Activated CD4-positive, alpha-beta T cell treated with anti-CD3 and anti-CD28 coated beads, Interleukin-2, amount 50 U/mL, for 4 hours (primary cell): ENCODE measurements around the gene WNT7B.

ENCODE experiments used
- DNase-seq, 2 experiments: peaks; one replicate each; pipeline ENCODE4 v3.0.0-alpha.2; 2020

Gene WNT7B

GRCh38 chr22:45949258-45949870 is 27.6 kb downstream of the WNT7B start:
- no peak for DNase-seq

DNA sequence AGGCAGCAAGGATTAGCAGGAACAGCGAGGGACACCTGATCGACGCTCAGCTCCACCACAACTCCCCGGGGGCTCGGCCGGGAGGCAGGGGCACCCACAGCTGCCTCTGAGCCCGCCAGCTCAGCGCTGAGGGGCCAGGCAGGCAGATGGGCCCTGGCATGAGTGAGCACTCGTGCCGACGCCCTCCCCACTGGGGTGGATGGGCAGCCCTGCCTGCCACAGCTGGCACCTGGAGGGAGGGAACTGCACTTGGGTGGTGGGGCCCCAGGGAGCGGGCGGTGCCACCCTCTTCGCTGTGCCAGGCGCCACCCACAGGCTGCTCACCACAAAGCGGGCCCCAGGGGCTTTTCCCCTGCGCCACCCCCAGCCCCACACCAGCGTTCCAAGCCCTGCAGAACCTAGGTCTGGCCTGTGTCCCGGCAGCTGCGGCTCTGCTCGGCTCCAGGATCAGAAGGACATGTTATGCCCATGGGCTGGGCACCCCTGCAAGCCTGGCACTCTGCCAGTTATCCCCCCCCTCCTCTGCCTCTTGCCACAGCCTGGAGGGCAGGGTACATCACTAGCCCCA is 28.8 kb downstream of the WNT7B start:
- DNase-seq: no peak

DNA sequence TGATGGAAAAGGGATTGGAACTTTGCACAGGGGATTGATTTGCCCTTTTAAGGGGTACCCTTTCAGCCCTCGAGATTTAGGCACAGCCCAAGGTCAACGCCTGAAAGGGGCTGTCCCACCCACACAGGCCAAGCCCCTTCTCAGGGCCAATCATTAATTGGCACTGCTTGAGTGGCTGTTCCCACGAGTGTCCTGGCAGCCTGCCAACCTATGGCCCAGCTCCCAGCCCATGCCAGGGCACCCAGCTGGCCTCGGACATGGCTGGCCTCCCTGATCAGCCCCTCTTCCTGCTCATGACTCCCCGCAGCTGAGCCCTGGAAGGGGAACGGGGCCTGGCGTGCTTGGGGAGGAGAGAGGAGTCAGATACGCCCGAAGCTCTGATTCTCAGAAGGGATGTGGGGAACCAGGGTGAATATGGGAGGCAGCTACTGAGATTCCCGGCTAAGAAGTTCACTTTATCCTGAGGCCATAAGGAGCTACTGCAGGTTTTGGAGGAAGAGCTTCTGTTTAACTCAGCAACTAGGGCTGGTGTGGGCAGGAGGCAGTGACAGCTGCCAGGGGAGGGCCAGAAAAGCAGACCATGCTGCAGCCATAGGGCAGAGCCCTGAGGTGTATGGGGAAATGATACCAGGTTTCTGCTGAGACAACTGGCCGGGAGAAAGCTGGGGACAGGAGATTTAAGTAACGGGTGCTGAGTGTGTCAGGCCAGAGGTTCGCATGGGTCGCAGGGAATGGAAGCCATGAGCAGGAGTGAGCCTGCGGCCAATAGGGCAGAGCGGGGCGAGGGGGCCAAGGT is 30.0 kb downstream of the WNT7B start:
- DNase-seq: no peak

GRCh38 chr22:45945621-45946106 is 31.3 kb downstream of the WNT7B start:
- DNase-seq: no peak

- DNase-seq: no peak
Measured at GRCh38 chr22:45942787-45943493, 34.0 kb downstream of the WNT7B start.

- no peak for DNase-seq
Measured at GRCh38 chr22:45942344-45942743, 34.6 kb downstream of the WNT7B start.

- DNase-seq: no peak
Measured at GRCh38 chr22:45938913-45939312, 38.0 kb downstream of the WNT7B start.

GRCh38 chr22:45937960-45938359 is 39.0 kb downstream of the WNT7B start:
- DNase-seq: no peak

GRCh38 chr22:45935573-45935972 is 41.4 kb downstream of the WNT7B start:
- DNase-seq: no peak

DNA sequence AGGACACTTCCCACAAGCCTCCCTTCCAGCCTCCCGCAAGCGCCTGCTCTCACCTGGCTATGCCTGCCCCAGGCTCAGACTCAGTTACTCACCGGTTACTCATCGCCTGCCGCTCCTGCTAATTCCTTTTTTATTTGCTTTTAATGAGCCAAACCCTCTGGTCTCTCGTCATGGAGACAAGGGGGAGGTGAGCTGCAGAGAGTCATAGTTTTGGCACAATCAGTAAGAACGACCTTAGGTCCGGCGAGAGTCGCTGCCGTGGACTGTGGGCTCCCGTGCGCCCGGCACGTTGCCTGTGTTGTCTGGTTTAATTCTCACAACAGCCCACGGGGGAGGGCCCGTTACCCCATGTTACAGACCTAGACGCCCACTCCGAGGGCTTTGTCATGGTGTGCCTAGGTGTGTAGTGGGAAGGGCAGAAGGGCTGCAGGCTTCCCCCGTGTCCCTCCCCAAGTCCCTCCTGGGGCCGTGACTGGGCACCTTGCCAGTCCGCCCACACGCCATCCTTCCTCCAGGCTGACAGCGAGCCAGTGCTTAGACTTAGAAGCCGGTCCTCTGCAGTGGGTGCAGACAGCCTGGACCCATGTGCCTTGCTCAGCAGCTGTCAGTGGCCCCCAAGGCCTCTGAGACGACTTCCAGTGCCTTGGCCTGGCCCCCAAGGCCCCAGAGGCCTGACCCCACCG is 42.2 kb downstream of the WNT7B start:
- DNase-seq: no peak

DNA sequence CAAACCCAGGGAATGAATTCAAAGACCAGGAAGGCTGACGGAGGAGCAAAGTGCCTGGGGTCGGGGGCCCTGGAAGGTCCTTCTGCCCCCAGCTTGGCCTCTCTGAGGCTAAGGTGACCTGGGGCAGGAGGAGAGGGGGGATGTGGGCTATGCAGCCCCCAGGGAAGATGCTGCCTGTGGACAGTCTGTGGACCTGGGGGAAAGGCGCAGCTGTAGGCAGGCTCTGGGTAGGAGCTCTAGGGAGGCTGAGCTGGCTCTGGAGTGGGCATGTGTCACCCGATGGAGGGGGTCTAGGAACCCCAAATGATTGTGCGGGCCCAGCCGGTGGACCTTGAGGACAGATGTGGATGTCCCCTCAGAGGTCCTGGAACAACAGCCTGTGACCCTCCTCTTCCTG is 42.8 kb downstream of the WNT7B start:
- DNase-seq: no peak

DNA sequence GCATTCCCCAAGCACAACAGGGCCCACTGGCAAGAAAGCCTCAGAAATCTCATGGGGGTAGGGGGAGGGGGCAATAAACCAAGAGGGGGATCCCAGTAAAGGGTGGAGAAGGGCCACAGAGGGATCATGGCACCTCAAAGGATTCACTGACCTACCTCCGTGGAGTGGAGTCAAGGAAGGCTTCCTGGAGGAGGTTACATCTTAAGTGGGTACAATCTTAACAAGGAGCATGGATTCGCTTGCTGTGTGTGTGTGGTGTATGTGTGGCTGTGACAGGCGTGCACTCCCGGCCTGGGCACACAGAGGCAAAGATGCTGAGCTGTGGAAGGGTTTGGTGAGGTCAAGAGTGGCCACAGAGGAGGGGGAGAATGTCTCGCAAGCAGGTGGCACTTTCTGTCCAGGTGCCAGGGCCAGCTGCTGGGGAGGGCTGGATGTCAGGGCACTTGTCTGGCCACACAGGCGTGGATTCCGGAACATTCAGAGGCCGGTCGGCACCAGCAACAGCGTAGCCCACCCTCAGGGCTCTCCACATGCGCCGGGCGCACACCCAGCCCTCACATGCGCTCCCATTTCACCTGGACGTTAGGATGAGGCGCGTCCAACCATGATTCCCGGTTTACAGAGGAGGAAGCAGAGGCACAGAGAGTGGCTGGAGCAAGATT is 43.3 kb downstream of the WNT7B start:
- DNase-seq: no peak

DNA sequence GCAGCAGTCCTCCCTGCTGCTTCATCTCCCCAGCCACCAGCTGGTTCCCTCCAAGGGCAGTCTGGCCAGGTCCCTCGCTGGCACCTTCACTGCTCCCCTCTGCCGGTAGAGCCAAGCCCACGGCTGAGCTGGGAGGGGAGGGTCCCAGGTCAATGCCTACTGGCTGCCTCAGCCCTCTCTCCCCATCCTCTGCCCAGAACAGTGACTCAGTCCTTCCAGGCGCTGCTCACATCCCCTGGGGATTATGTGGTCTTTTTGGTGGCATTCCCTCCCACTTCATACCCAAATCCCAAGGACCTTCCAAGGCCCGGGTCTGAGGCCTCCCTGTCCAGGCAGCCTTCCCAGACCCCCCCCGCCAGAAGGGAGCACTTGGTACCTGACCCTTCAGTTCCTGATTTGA is 44.9 kb downstream of the WNT7B start:
- DNase-seq: no peak

- no peak for DNase-seq
Measured at GRCh38 chr22:45931042-45931441, 45.9 kb downstream of the WNT7B start.

DNA sequence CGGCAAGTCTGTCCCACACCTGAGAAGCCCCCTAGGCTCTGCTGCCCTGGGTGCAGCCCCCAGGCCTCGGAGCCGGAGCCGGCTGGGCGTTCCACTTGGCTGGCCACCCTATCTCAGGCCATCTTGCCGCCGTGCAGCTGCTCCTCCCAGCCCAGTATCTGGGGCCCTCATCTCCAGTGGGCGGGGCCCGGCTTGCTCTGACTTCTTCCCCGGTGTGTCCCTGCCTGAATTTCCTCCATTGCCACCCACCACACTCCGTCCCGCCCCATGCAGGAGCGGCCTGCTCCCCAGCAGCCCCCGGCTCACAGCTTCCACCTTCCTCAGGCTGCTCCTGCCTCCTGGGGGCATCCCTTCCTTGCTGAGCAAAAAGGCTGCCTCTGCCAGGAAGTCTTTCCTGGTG is 46.6 kb downstream of the WNT7B start:
- DNase-seq: no peak

DNA sequence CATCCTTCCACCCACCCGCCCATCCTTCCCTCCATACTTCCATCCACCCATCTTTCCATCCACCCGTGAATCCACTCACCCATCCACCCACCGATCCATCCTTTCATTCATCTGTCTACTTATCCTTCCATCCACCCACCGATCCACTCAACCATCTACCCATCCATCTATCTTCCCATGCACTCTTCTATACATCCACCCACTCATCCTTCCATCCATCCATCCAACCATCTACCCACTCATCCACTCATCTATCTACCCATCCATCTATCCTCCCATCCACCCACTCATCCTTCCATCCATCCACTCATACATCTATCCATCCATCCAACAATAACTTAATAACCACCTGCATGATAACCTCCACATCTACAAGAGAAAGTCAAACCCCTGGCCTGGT is 47.3 kb downstream of the WNT7B start:
- DNase-seq: no peak

DNA sequence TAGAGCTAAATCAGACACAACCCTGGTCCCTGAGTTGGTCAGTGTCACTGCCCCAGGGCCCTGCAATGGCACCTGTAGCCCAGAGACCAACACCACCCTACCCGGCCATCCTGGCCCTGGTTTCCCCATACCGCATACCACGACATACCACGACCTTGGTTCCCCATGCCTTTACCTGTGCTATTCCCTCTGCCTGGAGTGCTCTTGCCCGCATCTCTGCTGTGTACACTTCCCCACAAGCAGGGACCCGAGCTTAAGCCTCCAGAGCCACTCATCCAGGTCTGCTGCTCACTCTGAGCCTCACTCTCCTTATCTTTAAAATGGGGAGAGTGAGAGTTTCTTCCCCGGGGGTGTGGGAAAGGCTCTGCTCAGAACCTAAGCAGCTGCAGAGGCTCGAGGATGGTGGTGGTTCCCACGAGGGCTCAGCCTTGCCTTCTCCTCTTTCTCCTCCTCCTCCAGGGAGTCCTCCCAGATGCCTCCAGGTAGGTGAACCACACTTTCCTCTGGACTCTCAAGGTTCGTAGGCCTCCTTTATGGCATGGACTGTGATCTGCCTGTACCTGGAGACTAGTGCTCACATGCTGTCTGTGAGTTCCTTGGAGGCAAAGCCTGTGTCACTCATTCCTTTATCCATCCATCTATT is 48.1 kb downstream of the WNT7B start:
- DNase-seq: no peak

DNA sequence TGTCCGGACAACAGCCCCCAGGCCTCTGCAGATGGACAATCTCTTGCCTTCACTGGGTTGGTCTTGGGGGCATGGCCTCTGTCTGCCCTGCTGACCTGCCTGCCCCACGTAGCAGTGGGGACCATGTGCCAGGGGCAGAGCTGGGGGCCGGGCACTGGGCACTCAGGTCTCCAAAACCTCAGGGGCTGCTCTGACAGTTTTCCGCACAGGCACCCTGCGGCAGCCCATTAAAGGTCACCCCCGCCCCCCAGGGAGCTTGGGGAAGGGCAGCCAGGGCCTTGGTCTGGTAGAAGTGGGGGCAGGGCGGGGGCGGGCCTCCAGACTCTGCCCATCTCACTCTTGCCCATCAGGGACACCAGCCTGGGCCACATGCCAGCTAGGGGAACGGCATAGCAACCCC is 49.9 kb downstream of the WNT7B start:
- no peak for DNase-seq

GRCh38 chr22:45926433-45926832 is 50.5 kb downstream of the WNT7B start:
- no peak for DNase-seq

- no peak for DNase-seq
Measured at GRCh38 chr22:45925811-45926351, 51.1 kb downstream of the WNT7B start.

DNA sequence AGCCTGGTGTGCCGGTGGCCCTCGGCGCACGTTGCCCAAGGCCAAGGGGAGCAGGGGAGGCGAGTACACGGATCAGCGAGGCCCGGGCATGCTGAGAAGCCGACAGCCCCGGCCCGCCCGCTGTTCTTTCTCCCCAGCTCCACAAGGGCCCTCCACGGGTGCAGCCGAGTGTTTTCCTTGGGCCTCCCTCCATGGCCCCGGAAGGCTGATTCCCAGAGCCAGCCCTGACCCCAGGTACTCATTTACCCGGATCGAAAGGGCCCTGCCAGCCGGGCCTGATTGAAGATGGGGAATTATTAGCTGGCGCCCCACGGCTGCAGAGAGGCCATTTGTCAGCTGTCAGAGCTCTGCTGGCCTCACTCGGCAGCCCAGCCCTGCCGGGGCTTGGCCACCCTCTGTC is 53.1 kb downstream of the WNT7B start:
- no peak for DNase-seq

DNA sequence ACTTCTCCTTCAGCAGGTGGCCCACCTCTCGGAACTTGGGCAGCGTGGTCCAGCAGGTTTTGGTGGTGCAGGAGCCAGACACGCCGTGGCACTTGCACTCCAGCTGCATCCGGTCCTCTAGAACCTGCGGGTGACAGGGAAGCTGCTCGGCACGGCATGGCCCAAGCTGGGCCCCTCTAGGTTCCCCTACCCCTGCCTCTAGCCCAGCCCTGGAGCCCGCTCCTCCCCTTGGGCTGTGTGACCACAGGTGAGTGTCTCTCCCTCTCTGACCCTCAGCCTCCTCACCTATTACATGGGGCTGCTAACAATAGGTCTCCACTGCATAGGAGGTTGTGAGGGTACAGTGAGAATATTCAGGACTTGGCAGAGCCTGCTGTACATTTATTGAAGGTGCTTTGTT is 53.8 kb downstream of the WNT7B start:
- DNase-seq: no peak
